Smooth muscle cell (in vitro differentiated cells): Measurements from ENCODE around the gene TLL2. TPM values are rescaled to one million over a fixed set of nuclear protein-coding genes. Genes with fewer than 3 reads are reported as not detected.
A peak's percentile ranks its signal among the peaks of the same experiment; 100 is the strongest.

Experiments used
- DNase-seq: peaks from one replicate; lab custom pipeline; 2025; ENCODE audit not compliant: unreplicated experiment; lab: John Stamatoyannopoulos, UW
- H2AFZ ChIP-seq: fragments of 200-600 bp; sonication (generic); 2 replicates; pipeline ENCODE4 v1.6.0; 2016; ENCODE audit warnings: antibody characterized with exemption, low read depth, mild to moderate bottlenecking
- H3F3A ChIP-seq: fragments of 200-600 bp; sonication (generic); 2 replicates; pipeline ENCODE4 v1.6.0; 2017; ENCODE audit warnings: antibody characterized with exemption, low read depth
- H3K27ac ChIP-seq: fragments of 200-600 bp; sonication (generic); 2 replicates; pipeline ENCODE4 v1.5.1; 2016; ENCODE audit warnings: low read depth, mild to moderate bottlenecking
- H3K27me3 ChIP-seq: fragments of 200-600 bp; sonication (generic); 2 replicates; pipeline ENCODE4 v1.6.1; 2016; ENCODE audit warnings: low read depth, mild to moderate bottlenecking
- H3K36me3 ChIP-seq: fragments of 200-600 bp; sonication (generic); 2 replicates; pipeline ENCODE4 v1.5.1; 2016; ENCODE audit warnings: low read depth
- H3K4me1 ChIP-seq: fragments of 200-600 bp; sonication (generic); 2 replicates; pipeline ENCODE4 v1.5.1; 2016; ENCODE audit warnings: low read depth
- H3K4me2 ChIP-seq: fragments of 200-600 bp; sonication (generic); 2 replicates; pipeline ENCODE4 v1.6.0; 2016; ENCODE audit warnings: mild to moderate bottlenecking
- H3K4me3 ChIP-seq: fragments of 200-600 bp; sonication (generic); 2 replicates; pipeline ENCODE4 v1.5.1; 2016; ENCODE audit warnings: mild to moderate bottlenecking
- H3K79me2 ChIP-seq: fragments of 200-600 bp; sonication (generic); 2 replicates; pipeline ENCODE4 v1.6.0; 2016; ENCODE audit warnings: low read depth, mild to moderate bottlenecking
- H3K9ac ChIP-seq: fragments of 200-600 bp; sonication (generic); 2 replicates; pipeline ENCODE4 v1.6.0; 2016; ENCODE audit warnings: low read depth
- H3K9me3 ChIP-seq: fragments of 200-600 bp; sonication (generic); replicated peaks from 2 replicates; pipeline ENCODE4 v1.5.1; 2016; ENCODE audit warnings: low read depth
- H4K20me1 ChIP-seq: fragments of 200-600 bp; sonication (generic); 2 replicates; pipeline ENCODE4 v1.6.0; 2016; ENCODE audit warnings: low read depth
- CTCF ChIP-seq: fragments of 200-600 bp; sonication (generic); IDR thresholded peaks from 2 replicates; pipeline ENCODE4 v1.5.1; 2017; ENCODE audit warnings: borderline replicate concordance, mild to moderate bottlenecking, antibody characterized with exemption; ENCODE audit not compliant: insufficient read depth, poor library complexity, severe bottlenecking
- WGBS: methylation state at CpG from one replicate; pipeline ENCODE4 v1.1.7; 2016; ENCODE audit warnings: low lambda C conversion rate; 5-methylcytosine and 5-hydroxymethylcytosine counted together
- polyA plus RNA-seq: library from polyadenylated mRNA; unstranded; fragments of >200 nt; fragmentation: Nextera tagmentation; extraction: Ambion mirVana; gene quantifications from 2 replicates; pipeline ENCODE4 v1.2.1, GENCODE V29; 2016
- total RNA-seq: library from RNA; depleted of rRNA; stranded (reverse); fragments of >200 nt; gene quantifications from 2 replicates; pipeline ENCODE4 v1.2.3, GENCODE V29; 2014

Gene TLL2
- total and polyA plus RNA-seq, 2 experiments from 2014 or later, result 0.18 TPM; not detected in 1

GRCh38 chr10:96491303-96491702 is 22.4 kb downstream of the TLL2 start:
- Histone ChIP-seq H3F3A (no peaks in the 10 kb centered on the region), H3K27ac (no peak overlapping the region), H3K4me1 (no peaks in the 10 kb centered on the region), H3K36me3 (no peaks in the 10 kb centered on the region), H3K9ac (no peak overlapping the region), H3K9me3 (no peaks in the 10 kb centered on the region), H3K27me3 (peaks cover under 1% of the 10 kb centered on the region), H4K20me1 (no peaks in the 10 kb centered on the region), H3K79me2 (no peaks in the 10 kb centered on the region), H3K4me3 (no peak overlapping the region), H3K4me2 (no peak overlapping the region), H2AFZ (no peak overlapping the region)
- 81% methylated on average over 3 of the region's 3 CpGs for WGBS
- TF ChIP-seq CTCF, result peak; percentile 16
- DNase-seq, result no peak

- H3K4me3 ChIP-seq, result no peak overlapping the region
- WGBS, result 86% methylated on average over 14 of the region's 14 CpGs
- TF ChIP-seq CTCF, result no peak
Measured at GRCh38 chr10:96488161-96488935, 25.4 kb downstream of the TLL2 start.

GRCh38 chr10:96482815-96483588 is 30.7 kb downstream of the TLL2 start:
- Histone ChIP-seq H3K27ac (no peak overlapping the region), H2AFZ (no peak overlapping the region), H3F3A (no peaks in the 10 kb centered on the region), H3K27me3 (peaks cover 8% of the 10 kb centered on the region), H4K20me1 (no peaks in the 10 kb centered on the region), H3K4me2 (no peak overlapping the region), H3K36me3 (no peaks in the 10 kb centered on the region), H3K4me1 (no peaks in the 10 kb centered on the region), H3K9me3 (no peaks in the 10 kb centered on the region), H3K79me2 (no peaks in the 10 kb centered on the region), H3K4me3 (no peak overlapping the region), H3K9ac (no peak overlapping the region)
- TF ChIP-seq CTCF, result no peak
- WGBS, result 70% methylated on average over 4 of the region's 4 CpGs
- no peak for DNase-seq

More at GRCh38 chr10:96488161-96488935, 25.4 kb downstream of the TLL2 start:
- Histone ChIP-seq H3K9ac (no peak overlapping the region), H3K4me2 (no peak overlapping the region), H3K9me3 (no peaks in the 10 kb centered on the region), H3K36me3 (no peaks in the 10 kb centered on the region), H3K79me2 (no peaks in the 10 kb centered on the region), H3F3A (no peaks in the 10 kb centered on the region), H4K20me1 (no peaks in the 10 kb centered on the region), H3K27me3 (peaks cover 8% of the 10 kb centered on the region), H3K27ac (no peak overlapping the region), H3K4me1 (no peaks in the 10 kb centered on the region), H2AFZ (no peak overlapping the region)
- DNase-seq, result no peak
